Gastrocnemius medialis (tissue), 4 donors: Measurements from ENCODE around the gene PDE4B. TPM values are rescaled to one million over a fixed set of nuclear protein-coding genes. Genes with fewer than 3 reads are reported as not detected.

Experiments
- ATAC-seq, 2 donors: fragments of 150-250 bp; one replicate each; pipeline ENCODE4 v1.9.1; 2016
- DNase-seq, 2 donors: peaks; one replicate each; pipeline ENCODE4 v3.0.0-alpha.2; 2019
- H3K27ac ChIP-seq, 4 donors: fragments of 200-600 bp; sonication (generic); 1 replicate in 1 of 4; 2 replicates in 3 of 4; pipeline ENCODE4 v1.5.1; 2016 to 2018; ENCODE audit warnings: mild to moderate bottlenecking in 2 of 4, moderate library complexity in 1 of 4
- H3K27me3 ChIP-seq, 3 donors: fragments of 200-600 bp; sonication (generic) in 2 of 3; 1 replicate in 1 of 3; 2 replicates in 2 of 3; pipeline versions ENCODE4 v1.5.1 to v1.6.0; 2016 to 2019; ENCODE audit warnings: mild to moderate bottlenecking in 1 of 3, moderate library complexity in 1 of 3
- H3K36me3 ChIP-seq, 2 donors: fragments of 200-600 bp; sonication (generic) in 1 of 2; one replicate each; pipeline ENCODE4 v1.5.1; 2017 to 2018
- H3K4me1 ChIP-seq, 2 donors: fragments of 200-600 bp; sonication (generic) in 1 of 2; one replicate each; pipeline ENCODE4 v1.5.1; 2016 to 2017; ENCODE audit warnings: mild to moderate bottlenecking in 2 of 2
- H3K4me3 ChIP-seq, 4 donors: fragments of 200-600 bp; sonication (generic) in 3 of 4; 1 replicate in 1 of 4; 2 replicates in 3 of 4; pipeline ENCODE4 v1.5.1; 2016 to 2019; ENCODE audit warnings: mild to moderate bottlenecking in 2 of 4
- H3K9me3 ChIP-seq, 3 donors: fragments of 200-600 bp; sonication (generic) in 2 of 3; 1 replicate in 1 of 3; 2 replicates in 2 of 3; pipeline ENCODE4 v1.5.1; 2016 to 2019
- POLR2A ChIP-seq, 2 donors: fragments of 450-650 bp; IDR thresholded peaks; one replicate each; pipeline ENCODE4 v1.6.1; 2017; ENCODE audit warnings: antibody characterized with exemption in 2 of 2, mild to moderate bottlenecking in 2 of 2, moderate library complexity in 2 of 2
- in situ Hi-C, 4 donors: fragments of 200-750 bp; cut with MboI; loops; one replicate each; pipeline versions ENCODE4 v1.15.0 to v1.8.0; 2017; ENCODE audit warnings: low sequenced_read_pairs in 4 of 4
- intact Hi-C: fragments of 100-400 bp; cut with DNase I; formaldehyde crosslinking; loops from one replicate; pipeline ENCODE4 v1.15.1; 2023; ENCODE audit warnings: low total_unique reads
- total RNA-seq, 4 donors: library from RNA; depleted of rRNA; stranded (reverse); fragments of >200 nt; gene quantifications; one replicate each; pipeline versions ENCODE4 v1.1.0 to v1.2.3, GENCODE V29; 2016
- TF ChIP-seq, protein P1 (sequence below), 5 experiments: fragments of 450-650 bp in 3 of 5; fragments of 200-600 bp in 2 of 5; sonication (generic) in 2 of 5; IDR thresholded peaks in 4 of 5; conservative IDR thresholded peaks in 1 of 5; 1 replicate in 4 of 5; 2 replicates in 1 of 5; pipeline ENCODE4 v1.5.1; 2016 to 2019; ENCODE audit warnings: antibody characterized with exemption in 5 of 5, mild to moderate bottlenecking in 3 of 5, moderate library complexity in 3 of 5

Gene PDE4B
- total RNA-seq, 4 donors from 2014 or later = 4.5 to 8.5 (median 7.9) TPM

DNA sequence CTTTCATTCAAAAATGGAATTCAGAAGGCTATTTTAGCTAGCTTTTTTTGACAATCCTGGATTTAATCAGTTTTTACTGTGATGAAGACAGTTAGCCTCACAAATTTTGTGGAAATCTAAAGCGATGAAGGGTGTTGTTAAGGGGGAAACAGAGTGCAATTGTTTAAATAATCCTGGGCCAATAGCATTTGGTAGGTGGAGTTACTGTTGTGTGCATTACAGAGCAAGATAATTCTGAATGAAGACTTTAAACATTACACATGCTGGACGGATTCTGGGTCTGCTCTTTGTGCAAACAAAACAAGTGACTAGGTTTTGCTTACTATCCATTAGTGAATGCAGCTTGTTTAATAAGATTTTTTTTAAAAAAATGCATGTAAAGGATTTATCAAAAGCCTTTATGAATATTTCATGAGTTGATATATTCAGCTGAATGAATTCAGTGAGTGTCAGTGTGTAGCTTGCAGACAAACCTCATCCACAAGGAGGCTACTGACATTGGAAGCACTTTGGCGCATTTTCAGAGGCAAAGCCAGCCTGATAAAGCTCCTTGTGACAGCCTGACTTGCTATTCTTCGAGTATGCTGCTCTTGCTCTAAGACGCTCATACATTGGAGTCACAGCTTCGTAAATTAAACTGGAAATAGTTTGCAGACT, 199.6 kb downstream of the PDE4B start:
- H3K9me3 ChIP-seq = no peaks in the 10 kb centered on the region
- in situ Hi-C loops = no loop called here
- no peak overlapping the region for H3K27ac ChIP-seq
- ATAC-seq = no peak
- no peak for TF ChIP-seq POLR2A (IDR thresholded peaks at IDR 0.05)
- TF ChIP-seq, protein P1, sequence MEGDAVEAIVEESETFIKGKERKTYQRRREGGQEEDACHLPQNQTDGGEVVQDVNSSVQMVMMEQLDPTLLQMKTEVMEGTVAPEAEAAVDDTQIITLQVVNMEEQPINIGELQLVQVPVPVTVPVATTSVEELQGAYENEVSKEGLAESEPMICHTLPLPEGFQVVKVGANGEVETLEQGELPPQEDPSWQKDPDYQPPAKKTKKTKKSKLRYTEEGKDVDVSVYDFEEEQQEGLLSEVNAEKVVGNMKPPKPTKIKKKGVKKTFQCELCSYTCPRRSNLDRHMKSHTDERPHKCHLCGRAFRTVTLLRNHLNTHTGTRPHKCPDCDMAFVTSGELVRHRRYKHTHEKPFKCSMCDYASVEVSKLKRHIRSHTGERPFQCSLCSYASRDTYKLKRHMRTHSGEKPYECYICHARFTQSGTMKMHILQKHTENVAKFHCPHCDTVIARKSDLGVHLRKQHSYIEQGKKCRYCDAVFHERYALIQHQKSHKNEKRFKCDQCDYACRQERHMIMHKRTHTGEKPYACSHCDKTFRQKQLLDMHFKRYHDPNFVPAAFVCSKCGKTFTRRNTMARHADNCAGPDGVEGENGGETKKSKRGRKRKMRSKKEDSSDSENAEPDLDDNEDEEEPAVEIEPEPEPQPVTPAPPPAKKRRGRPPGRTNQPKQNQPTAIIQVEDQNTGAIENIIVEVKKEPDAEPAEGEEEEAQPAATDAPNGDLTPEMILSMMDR (IDR thresholded peaks at IDR 0.05 in 4 of 5, conservative IDR thresholded peaks at IDR 0.05 in 1 of 5) = no peak
- H3K4me3 ChIP-seq = no peak overlapping the region
- no peak for DNase-seq
- intact Hi-C loops = no loop called here
- no peaks in the 10 kb centered on the region for H3K36me3 ChIP-seq
- no peaks in the 10 kb centered on the region for H3K27me3 ChIP-seq
- no peaks in the 10 kb centered on the region for H3K4me1 ChIP-seq

DNA sequence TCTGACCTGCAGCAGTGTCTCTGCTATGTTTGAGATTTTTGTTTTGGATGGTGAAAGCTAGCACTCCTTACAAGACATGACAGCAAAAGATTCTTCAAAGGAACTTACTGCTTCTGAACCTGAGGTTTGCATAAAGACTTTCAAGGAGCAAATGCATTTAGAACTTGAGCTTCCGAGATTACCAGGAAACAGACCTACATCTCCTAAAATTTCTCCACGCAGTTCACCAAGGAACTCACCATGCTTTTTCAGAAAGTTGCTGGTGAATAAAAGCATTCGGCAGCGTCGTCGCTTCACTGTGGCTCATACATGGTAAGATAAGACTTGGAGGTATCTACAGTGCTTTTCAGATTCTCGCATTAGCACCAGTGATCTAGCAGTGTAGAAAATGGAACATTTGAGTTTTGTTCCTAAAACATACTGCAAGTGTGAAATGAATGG, 200.2 kb downstream of the PDE4B start:
- H3K27ac ChIP-seq = no peak overlapping the region
- H3K4me3 ChIP-seq = no peak overlapping the region
- DNase-seq = no peak
- in situ Hi-C loops (no loop called here), intact Hi-C loops (no loop called here)
- H3K36me3 ChIP-seq = no peaks in the 10 kb centered on the region
- no peak for ATAC-seq
- H3K4me1 ChIP-seq = no peaks in the 10 kb centered on the region
- no peaks in the 10 kb centered on the region for H3K27me3 ChIP-seq
- TF ChIP-seq POLR2A (IDR thresholded peaks at IDR 0.05) = no peak
- TF ChIP-seq, protein P1 (IDR thresholded peaks at IDR 0.05 in 4 of 5, conservative IDR thresholded peaks at IDR 0.05 in 1 of 5) = no peak
- no peaks in the 10 kb centered on the region for H3K9me3 ChIP-seq

DNA sequence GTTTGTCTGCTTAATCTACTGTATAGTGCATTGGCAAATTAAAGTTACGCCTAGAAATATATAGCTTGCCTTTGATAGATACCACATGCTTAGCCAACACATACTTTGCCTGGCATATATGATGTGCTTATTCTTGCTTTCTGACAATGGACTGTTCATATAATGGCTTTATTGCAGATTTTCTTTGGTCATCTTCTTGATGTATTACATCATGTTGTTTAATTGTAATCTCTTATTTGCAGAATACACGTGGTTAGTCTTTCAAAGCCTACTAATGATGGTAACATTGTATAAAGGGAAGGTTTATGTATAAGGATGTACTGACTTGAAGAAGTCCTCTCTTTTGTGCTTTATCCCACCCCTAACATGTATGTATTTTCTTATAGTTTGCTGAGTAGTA, 201.5 kb downstream of the PDE4B start:
- no peak for ATAC-seq
- Histone ChIP-seq H3K4me1 (no peaks in the 10 kb centered on the region), H3K27me3 (no peaks in the 10 kb centered on the region), H3K4me3 (no peak overlapping the region), H3K9me3 (no peaks in the 10 kb centered on the region), H3K36me3 (no peaks in the 10 kb centered on the region), H3K27ac (no peak overlapping the region)
- DNase-seq = no peak
- in situ Hi-C loops (no loop called here), intact Hi-C loops (no loop called here)
- TF ChIP-seq, protein P1 (IDR thresholded peaks at IDR 0.05 in 4 of 5, conservative IDR thresholded peaks at IDR 0.05 in 1 of 5) = no peak
- TF ChIP-seq POLR2A (IDR thresholded peaks at IDR 0.05) = no peak

DNA sequence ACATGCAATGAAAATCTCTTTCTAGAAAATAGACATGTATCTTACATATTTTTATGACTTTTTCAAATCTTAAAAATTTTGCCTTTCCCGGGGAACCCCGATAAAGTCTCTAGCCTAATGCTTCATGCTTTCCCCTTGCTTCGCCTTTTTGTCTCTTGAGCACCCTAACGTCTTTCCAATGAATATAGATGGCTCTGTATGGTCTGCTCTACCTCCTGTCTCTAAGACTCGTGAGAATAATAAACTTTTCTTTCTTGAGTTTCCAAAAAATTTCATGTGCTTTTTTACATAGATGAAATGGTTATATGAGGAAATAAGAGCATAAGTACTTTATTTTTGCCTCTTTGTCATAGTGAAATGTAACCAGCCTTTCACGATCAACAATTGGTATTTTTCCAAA, 202.6 kb downstream of the PDE4B start:
- Histone ChIP-seq H3K27ac (no peak overlapping the region), H3K4me1 (no peaks in the 10 kb centered on the region), H3K4me3 (no peak overlapping the region), H3K9me3 (no peaks in the 10 kb centered on the region), H3K27me3 (no peaks in the 10 kb centered on the region), H3K36me3 (no peaks in the 10 kb centered on the region)
- intact Hi-C loops (no loop called here), in situ Hi-C loops (no loop called here)
- no peak for TF ChIP-seq POLR2A (IDR thresholded peaks at IDR 0.05)
- no peak for DNase-seq
- no peak for ATAC-seq

DNA sequence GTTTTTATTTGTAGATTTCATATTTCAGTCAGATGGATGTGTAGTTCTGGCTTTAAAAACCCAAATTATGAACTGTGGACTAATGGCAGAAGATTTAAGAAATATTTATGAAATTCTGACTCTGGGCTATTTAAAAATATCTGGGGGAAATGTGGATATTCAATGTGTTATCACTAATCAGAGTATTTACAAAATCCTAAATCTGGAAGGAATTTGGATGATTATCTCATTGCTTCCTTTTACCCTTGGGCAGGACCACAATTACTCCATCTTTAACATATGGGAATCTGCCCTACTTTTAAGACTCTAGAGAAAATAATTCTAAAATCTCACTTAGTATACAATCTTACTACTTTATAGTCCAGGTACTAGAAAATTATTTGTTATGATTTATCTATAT, 203.2 kb downstream of the PDE4B start:
- H3K27me3 ChIP-seq = no peaks in the 10 kb centered on the region
- no peak for DNase-seq
- no peaks in the 10 kb centered on the region for H3K4me1 ChIP-seq
- H3K9me3 ChIP-seq = no peaks in the 10 kb centered on the region
- H3K4me3 ChIP-seq = no peak overlapping the region
- no peaks in the 10 kb centered on the region for H3K36me3 ChIP-seq
- no peak overlapping the region for H3K27ac ChIP-seq
- no peak for TF ChIP-seq POLR2A (IDR thresholded peaks at IDR 0.05)
- TF ChIP-seq, protein P1 (IDR thresholded peaks at IDR 0.05 in 4 of 5, conservative IDR thresholded peaks at IDR 0.05 in 1 of 5) = no peak
- in situ Hi-C loops = no loop called here
- no peak for ATAC-seq
- intact Hi-C loops = no loop called here
